ENCODE results near the gene KREMEN2. TPM values are rescaled to one million over a fixed set of nuclear protein-coding genes. Genes with fewer than 3 reads are reported as not detected.

Gene KREMEN2
- polyA plus RNA-seq, 3 donors = 0.09 TPM; not detected in 2

DNA sequence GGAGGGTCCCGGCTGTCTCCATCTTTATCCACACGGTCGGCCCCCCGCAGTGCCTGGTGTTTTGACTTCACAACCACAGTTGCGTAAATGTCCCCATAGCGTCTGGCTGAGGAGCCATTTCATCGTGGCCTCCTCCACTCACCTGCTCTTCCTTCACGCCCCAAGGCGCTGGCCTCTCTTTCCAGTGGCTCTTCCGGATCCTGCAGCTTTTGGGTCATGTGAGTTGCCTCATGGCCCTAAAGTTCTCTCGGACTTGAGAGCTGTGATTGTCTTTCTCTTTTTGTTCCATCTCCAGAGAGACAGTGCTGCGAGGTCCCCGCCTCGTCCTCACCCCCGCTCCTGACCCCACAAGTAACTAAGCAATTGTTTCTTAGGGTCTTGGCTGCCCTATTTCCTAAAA is 29.6 kb upstream of the KREMEN2 start:
- Histone ChIP-seq H3K36me3 (replicated peaks in 1 of 2; ENCODE audit: control insufficient read depth in 1 of 2, insufficient read depth in 2 of 2, low read length in 2 of 2) (peaks cover 49 to 82% of the 10 kb centered on the region in 2 donors), H2AFZ (ENCODE audit: insufficient read depth, low read depth, low read length, poor library complexity, severe bottlenecking) (no peak overlapping the region), H3K27me3 (ENCODE audit: control insufficient read depth in 2 of 2, insufficient read depth in 2 of 2, low read length in 2 of 2) (no peaks in the 10 kb centered on the region), H3K27ac (ENCODE audit: low read depth in 1 of 2, low read length in 2 of 2) (no peak overlapping the region), H3K4me1 (ENCODE audit: control insufficient read depth in 1 of 2, insufficient read depth in 2 of 2, low read length in 2 of 2) (no peaks in the 10 kb centered on the region), H3K9me3 (replicated peaks in 1 of 2; ENCODE audit: control insufficient read depth in 1 of 2, insufficient read depth in 1 of 2, low read length in 2 of 2) (no peaks in the 10 kb centered on the region), H3K4me2 (replicated peaks; ENCODE audit: extremely low read depth, low read length, poor library complexity, severe bottlenecking) (no peak overlapping the region), H3K4me3 (replicated peaks in 1 of 3; ENCODE audit: low read depth in 2 of 3, low read length in 3 of 3) (no peak overlapping the region), H3K79me2 (ENCODE audit: insufficient read depth, low read length) (no peaks in the 10 kb centered on the region), H4K20me1 (ENCODE audit: insufficient read depth, low read length) (no peaks in the 10 kb centered on the region), H3K9ac (ENCODE audit: insufficient read depth, low read length, poor library complexity, severe bottlenecking) (no peak overlapping the region)
- 87% methylated on average over 15 of the region's 15 CpGs for WGBS (ENCODE audit: insufficient coverage)
- H3K4me1 Mint-ChIP-seq = no peaks in the 10 kb centered on the region
- peaks cover 45 to 79% of the 10 kb centered on the region in 2 donors for H3K36me3 Mint-ChIP-seq
- TF ChIP-seq, protein P1, sequence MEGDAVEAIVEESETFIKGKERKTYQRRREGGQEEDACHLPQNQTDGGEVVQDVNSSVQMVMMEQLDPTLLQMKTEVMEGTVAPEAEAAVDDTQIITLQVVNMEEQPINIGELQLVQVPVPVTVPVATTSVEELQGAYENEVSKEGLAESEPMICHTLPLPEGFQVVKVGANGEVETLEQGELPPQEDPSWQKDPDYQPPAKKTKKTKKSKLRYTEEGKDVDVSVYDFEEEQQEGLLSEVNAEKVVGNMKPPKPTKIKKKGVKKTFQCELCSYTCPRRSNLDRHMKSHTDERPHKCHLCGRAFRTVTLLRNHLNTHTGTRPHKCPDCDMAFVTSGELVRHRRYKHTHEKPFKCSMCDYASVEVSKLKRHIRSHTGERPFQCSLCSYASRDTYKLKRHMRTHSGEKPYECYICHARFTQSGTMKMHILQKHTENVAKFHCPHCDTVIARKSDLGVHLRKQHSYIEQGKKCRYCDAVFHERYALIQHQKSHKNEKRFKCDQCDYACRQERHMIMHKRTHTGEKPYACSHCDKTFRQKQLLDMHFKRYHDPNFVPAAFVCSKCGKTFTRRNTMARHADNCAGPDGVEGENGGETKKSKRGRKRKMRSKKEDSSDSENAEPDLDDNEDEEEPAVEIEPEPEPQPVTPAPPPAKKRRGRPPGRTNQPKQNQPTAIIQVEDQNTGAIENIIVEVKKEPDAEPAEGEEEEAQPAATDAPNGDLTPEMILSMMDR (IDR thresholded peaks at IDR 0.05) = no peak
- peaks cover 0 to 2% (median 0%) of the 10 kb centered on the region in 3 donors for H3K27me3 Mint-ChIP-seq (ENCODE audit: low read depth in 3 of 3)
- no peak overlapping the region for H3K4me3 Mint-ChIP-seq
- H3K27ac Mint-ChIP-seq = peak overlapping the region in 1 of 7 donors; percentile 20
- peaks cover 0 to 1% (median 0%) of the 10 kb centered on the region in 7 donors for H3K9me3 Mint-ChIP-seq
- DNase-seq = no peak
- intact Hi-C loops (cut with micrococcal nuclease) = loop anchor here in 1 of 2 donors (1.0 kb wide), 1 partner anchor 12 kb away; no protein-coding TSS in a partner anchor

DNA sequence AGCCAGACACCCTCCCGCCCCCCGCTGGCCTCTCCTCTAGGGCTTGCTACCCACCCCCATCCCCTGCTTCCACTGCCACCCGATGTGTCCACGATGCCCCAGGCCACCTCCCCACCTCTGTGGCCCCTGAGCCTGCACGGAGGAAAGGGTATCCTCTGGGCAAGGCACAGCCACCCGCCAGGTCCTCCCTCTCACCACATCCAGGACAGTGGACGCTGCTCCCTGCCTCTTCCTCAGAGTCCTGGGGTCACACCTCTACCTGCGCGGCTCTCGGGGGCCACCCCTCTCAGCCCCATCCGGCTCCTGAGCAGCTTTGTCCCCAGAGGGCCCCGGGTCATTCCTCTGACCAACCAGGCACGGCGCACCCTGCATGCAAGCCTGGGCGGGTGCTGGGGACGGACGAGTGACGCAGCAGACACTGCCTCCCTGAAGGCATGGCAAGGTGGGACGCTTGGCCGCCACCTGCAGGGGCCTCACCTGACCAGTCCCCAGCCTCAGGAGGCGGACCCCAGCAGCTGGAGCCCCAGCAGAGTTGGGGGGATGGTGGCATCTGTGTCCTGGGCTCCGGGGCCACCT is 27.6 kb upstream of the KREMEN2 start:
- Histone ChIP-seq H3K36me3 (replicated peaks in 1 of 2; ENCODE audit: control insufficient read depth in 1 of 2, insufficient read depth in 2 of 2, low read length in 2 of 2) (peaks cover 52 to 84% of the 10 kb centered on the region in 2 donors), H4K20me1 (ENCODE audit: insufficient read depth, low read length) (no peaks in the 10 kb centered on the region), H3K4me1 (ENCODE audit: control insufficient read depth in 1 of 2, insufficient read depth in 2 of 2, low read length in 2 of 2) (no peaks in the 10 kb centered on the region), H3K4me3 (replicated peaks in 1 of 3; ENCODE audit: low read depth in 2 of 3, low read length in 3 of 3) (no peak overlapping the region), H3K27ac (ENCODE audit: low read depth in 1 of 2, low read length in 2 of 2) (no peak overlapping the region), H3K9ac (ENCODE audit: insufficient read depth, low read length, poor library complexity, severe bottlenecking) (no peak overlapping the region), H3K4me2 (replicated peaks; ENCODE audit: extremely low read depth, low read length, poor library complexity, severe bottlenecking) (no peak overlapping the region), H3K9me3 (replicated peaks in 1 of 2; ENCODE audit: control insufficient read depth in 1 of 2, insufficient read depth in 1 of 2, low read length in 2 of 2) (no peaks in the 10 kb centered on the region), H2AFZ (ENCODE audit: insufficient read depth, low read depth, low read length, poor library complexity, severe bottlenecking) (no peak overlapping the region), H3K79me2 (ENCODE audit: insufficient read depth, low read length) (no peaks in the 10 kb centered on the region), H3K27me3 (ENCODE audit: control insufficient read depth in 2 of 2, insufficient read depth in 2 of 2, low read length in 2 of 2) (no peaks in the 10 kb centered on the region)
- H3K9me3 Mint-ChIP-seq = no peaks in the 10 kb centered on the region
- H3K27me3 Mint-ChIP-seq (ENCODE audit: low read depth in 3 of 3) = peaks cover 0 to 2% (median 0%) of the 10 kb centered on the region in 3 donors
- H3K4me3 Mint-ChIP-seq = no peak overlapping the region
- H3K36me3 Mint-ChIP-seq = peaks cover 57 to 86% of the 10 kb centered on the region in 2 donors
- WGBS (ENCODE audit: insufficient coverage) = 96% methylated on average over 17 of the region's 22 CpGs
- H3K4me1 Mint-ChIP-seq = no peaks in the 10 kb centered on the region
- intact Hi-C loops (cut with micrococcal nuclease) = no loop called here
- H3K27ac Mint-ChIP-seq = no peak overlapping the region
- DNase-seq = peak in 1 of 3 donors; percentile 4
- TF ChIP-seq, protein P1 (IDR thresholded peaks at IDR 0.05) = no peak
